GM23338 (cell line): Measurements from ENCODE around the gene MRM2. TPM values are rescaled to one million over a fixed set of nuclear protein-coding genes. Genes with fewer than 3 reads are reported as not detected.

Experiments
- ATAC-seq: fragments of 200-7000 bp; cut with Tn5 transposase; 3 replicates; pipeline ENCODE4 v1.9.1; 2020
- DNase-seq: peaks from one replicate; pipeline ENCODE4 v3.0.0-alpha.2; 2015; ENCODE audit warnings: low spot score
- H2AFZ ChIP-seq: fragments of 200-600 bp; sonication (generic); 2 replicates; pipeline ENCODE4 v1.8.0; 2016; ENCODE audit warnings: antibody characterized with exemption, mild to moderate bottlenecking, moderate library complexity
- H3F3A ChIP-seq: fragments of 200-600 bp; sonication (generic); replicated peaks from 2 replicates; pipeline ENCODE4 v1.8.0; 2017; ENCODE audit warnings: antibody characterized with exemption, mixed run types, low read depth
- H3K27ac ChIP-seq: fragments of 200-600 bp; sonication (generic); 2 replicates; pipeline ENCODE4 v1.6.1; 2016; ENCODE audit warnings: low read depth
- H3K27me3 ChIP-seq: fragments of 200-600 bp; sonication (generic); 2 replicates; pipeline ENCODE4 v1.8.0; 2016; ENCODE audit warnings: mild to moderate bottlenecking, mixed run types, moderate library complexity; ENCODE audit not compliant: insufficient read depth
- H3K36me3 ChIP-seq: fragments of 200-600 bp; sonication (generic); 2 replicates; pipeline ENCODE4 v1.8.0; 2016; ENCODE audit warnings: mild to moderate bottlenecking; ENCODE audit not compliant: insufficient read depth
- H3K4me1 ChIP-seq: fragments of 200-600 bp; sonication (generic); 2 replicates; pipeline ENCODE4 v1.8.0; 2016; ENCODE audit warnings: mild to moderate bottlenecking, moderate library complexity; ENCODE audit not compliant: insufficient read depth
- H3K4me2 ChIP-seq: fragments of 200-600 bp; sonication (generic); 2 replicates; pipeline ENCODE4 v1.7.1; 2017; ENCODE audit warnings: mixed run types
- H3K4me3 ChIP-seq: fragments of 200-600 bp; sonication (generic); 2 replicates; pipeline ENCODE4 v1.6.1; 2016; ENCODE audit warnings: mixed run types
- H3K79me2 ChIP-seq: fragments of 200-600 bp; sonication (generic); replicated peaks from 2 replicates; pipeline ENCODE4 v1.8.0; 2017; ENCODE audit warnings: mild to moderate bottlenecking; ENCODE audit not compliant: insufficient read depth
- H3K9me2 ChIP-seq: fragments of 200-600 bp; sonication (generic); 2 replicates; pipeline ENCODE4 v1.8.0; 2017; ENCODE audit not compliant: insufficient read depth
- H4K20me1 ChIP-seq: fragments of 200-600 bp; sonication (generic); replicated peaks from 2 replicates; pipeline ENCODE4 v1.8.0; 2017; ENCODE audit warnings: mild to moderate bottlenecking; ENCODE audit not compliant: insufficient read depth
- H3K27ac Mint-ChIP-seq: 2 replicates; pipeline ENCODE4 v1.8.0; 2020; ENCODE audit warnings: inconsistent platforms, mild to moderate bottlenecking, moderate library complexity, mixed read lengths
- H3K27me3 Mint-ChIP-seq: 3 replicates; pipeline ENCODE4 v1.8.0; 2022; ENCODE audit warnings: low read depth, mild to moderate bottlenecking, moderate library complexity, mixed read lengths, inconsistent platforms; ENCODE audit not compliant: insufficient read depth, poor library complexity
- H3K36me3 Mint-ChIP-seq: 3 replicates; pipeline ENCODE4 v1.8.0; 2021; ENCODE audit warnings: low read depth, mild to moderate bottlenecking, inconsistent platforms, moderate library complexity, mixed read lengths
- H3K4me1 Mint-ChIP-seq: 3 replicates; pipeline ENCODE4 v1.8.0; 2020; ENCODE audit warnings: mild to moderate bottlenecking, inconsistent platforms, mixed read lengths
- H3K4me3 Mint-ChIP-seq: 3 replicates; pipeline ENCODE4 v1.8.0; 2021; ENCODE audit warnings: moderate library complexity, mild to moderate bottlenecking, inconsistent platforms, mixed read lengths
- H3K9me3 Mint-ChIP-seq: 3 replicates; pipeline ENCODE4 v1.8.0; 2020; ENCODE audit warnings: moderate library complexity, mild to moderate bottlenecking, inconsistent platforms, mixed read lengths
- CREB1 ChIP-seq: fragments of 250-450 bp; sonication (Bioruptor Pico); IDR thresholded peaks from 2 replicates; pipeline ENCODE4 v1.5.0; 2020; ENCODE audit warnings: low read depth, mild to moderate bottlenecking, moderate library complexity
- EZH2 ChIP-seq: fragments of 200-600 bp; sonication (generic); IDR thresholded peaks from one replicate; pipeline ENCODE4 v1.8.0; 2017; ENCODE audit warnings: antibody characterized with exemption, mild to moderate bottlenecking, low read depth; ENCODE audit not compliant: unreplicated experiment
- EZH2phosphoT487 ChIP-seq: fragments of 200-600 bp; sonication (generic); IDR thresholded peaks from one replicate; pipeline ENCODE4 v1.8.1; 2018; ENCODE audit warnings: antibody characterized with exemption; ENCODE audit not compliant: unreplicated experiment
- JUNB ChIP-seq: IDR thresholded peaks from one replicate; pipeline ENCODE4 v1.6.1; 2016; ENCODE audit warnings: antibody characterized with exemption; ENCODE audit not compliant: unreplicated experiment
- NANOG ChIP-seq: IDR thresholded peaks from 2 replicates; pipeline ENCODE4 v1.6.1; 2016; ENCODE audit warnings: antibody characterized with exemption, borderline replicate concordance
- POLR2AphosphoS5 ChIP-seq: IDR thresholded peaks from 2 replicates; pipeline ENCODE4 v1.6.1; 2016; ENCODE audit warnings: antibody characterized with exemption, low read depth
- STAT1 ChIP-seq: IDR thresholded peaks from one replicate; pipeline ENCODE4 v1.6.1; 2016; ENCODE audit warnings: antibody characterized with exemption; ENCODE audit not compliant: unreplicated experiment
- ZNF114 ChIP-seq: fragments of 250-450 bp; sonication (Bioruptor Pico); IDR thresholded peaks from 2 replicates; pipeline ENCODE4 v1.5.0; 2020; ENCODE audit warnings: mild to moderate bottlenecking, moderate library complexity
- polyA plus RNA-seq: library from polyadenylated mRNA; unstranded; fragments of >200 nt; fragmentation: Nextera tagmentation; extraction: Ambion mirVana; gene quantifications from 2 replicates; pipeline ENCODE4 v1.2.1, GENCODE V29; 2016
- total RNA-seq: library from RNA; depleted of rRNA; stranded (reverse); fragments of >200 nt; shearing (Covaris generic); gene quantifications from 2 replicates; pipeline ENCODE4 v1.2.3, GENCODE V29; 2014
- TF ChIP-seq, protein P1 (sequence below): IDR thresholded peaks from one replicate; pipeline ENCODE4 v1.6.1; 2018; ENCODE audit warnings: antibody characterized with exemption; ENCODE audit not compliant: unreplicated experiment
- TF ChIP-seq, protein P2 (sequence below): IDR thresholded peaks from 2 replicates; pipeline ENCODE4 v1.6.1; 2016; ENCODE audit warnings: antibody characterized with exemption
- TF ChIP-seq, protein P3 (sequence below), 2 experiments: fragments of 200-600 bp in 1 of 2; sonication (generic) in 1 of 2; conservative IDR thresholded peaks; 2 replicates each; pipeline versions ENCODE4 v1.5.1 to v1.6.1; 2016 to 2017; ENCODE audit warnings: antibody characterized with exemption in 2 of 2, low read depth in 2 of 2, mild to moderate bottlenecking in 2 of 2, moderate library complexity in 1 of 2

Gene MRM2
- total and polyA plus RNA-seq, 2 experiments from 2014 or later, result 30.0 to 37.8 TPM

DNA sequence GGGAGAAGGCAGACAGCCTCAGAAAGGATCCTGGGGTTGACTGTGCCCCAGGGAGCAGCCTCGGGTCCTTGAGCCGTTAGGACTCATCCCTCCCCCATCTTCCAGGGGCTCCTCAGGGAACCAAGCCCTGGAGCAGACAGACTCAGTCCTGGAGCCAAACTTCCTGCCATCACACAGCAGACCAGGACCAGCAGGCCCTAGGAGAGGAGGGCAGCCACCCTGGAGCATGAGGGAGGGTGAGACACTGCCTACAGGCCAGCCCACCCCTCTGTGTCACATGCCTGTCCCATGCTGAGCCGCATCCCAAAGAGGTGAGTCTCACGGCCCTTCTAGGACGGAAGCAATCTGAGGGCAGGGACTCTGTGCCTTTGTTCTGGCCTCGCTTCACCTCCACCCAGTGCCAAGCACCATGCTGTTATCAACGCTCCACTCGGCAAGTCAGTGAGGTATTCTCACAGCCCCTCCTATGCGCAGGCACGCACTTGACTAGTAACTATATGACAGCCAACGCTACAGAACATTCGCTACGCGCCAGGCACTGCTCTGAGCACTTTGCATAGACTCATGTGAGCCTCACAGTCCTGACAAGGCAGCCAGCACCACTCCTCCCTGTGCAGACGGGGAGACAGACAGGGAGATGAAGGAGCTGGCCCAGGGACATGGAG is 28.3 kb downstream of the MRM2 start (continued):
- TF ChIP-seq, protein P1, sequence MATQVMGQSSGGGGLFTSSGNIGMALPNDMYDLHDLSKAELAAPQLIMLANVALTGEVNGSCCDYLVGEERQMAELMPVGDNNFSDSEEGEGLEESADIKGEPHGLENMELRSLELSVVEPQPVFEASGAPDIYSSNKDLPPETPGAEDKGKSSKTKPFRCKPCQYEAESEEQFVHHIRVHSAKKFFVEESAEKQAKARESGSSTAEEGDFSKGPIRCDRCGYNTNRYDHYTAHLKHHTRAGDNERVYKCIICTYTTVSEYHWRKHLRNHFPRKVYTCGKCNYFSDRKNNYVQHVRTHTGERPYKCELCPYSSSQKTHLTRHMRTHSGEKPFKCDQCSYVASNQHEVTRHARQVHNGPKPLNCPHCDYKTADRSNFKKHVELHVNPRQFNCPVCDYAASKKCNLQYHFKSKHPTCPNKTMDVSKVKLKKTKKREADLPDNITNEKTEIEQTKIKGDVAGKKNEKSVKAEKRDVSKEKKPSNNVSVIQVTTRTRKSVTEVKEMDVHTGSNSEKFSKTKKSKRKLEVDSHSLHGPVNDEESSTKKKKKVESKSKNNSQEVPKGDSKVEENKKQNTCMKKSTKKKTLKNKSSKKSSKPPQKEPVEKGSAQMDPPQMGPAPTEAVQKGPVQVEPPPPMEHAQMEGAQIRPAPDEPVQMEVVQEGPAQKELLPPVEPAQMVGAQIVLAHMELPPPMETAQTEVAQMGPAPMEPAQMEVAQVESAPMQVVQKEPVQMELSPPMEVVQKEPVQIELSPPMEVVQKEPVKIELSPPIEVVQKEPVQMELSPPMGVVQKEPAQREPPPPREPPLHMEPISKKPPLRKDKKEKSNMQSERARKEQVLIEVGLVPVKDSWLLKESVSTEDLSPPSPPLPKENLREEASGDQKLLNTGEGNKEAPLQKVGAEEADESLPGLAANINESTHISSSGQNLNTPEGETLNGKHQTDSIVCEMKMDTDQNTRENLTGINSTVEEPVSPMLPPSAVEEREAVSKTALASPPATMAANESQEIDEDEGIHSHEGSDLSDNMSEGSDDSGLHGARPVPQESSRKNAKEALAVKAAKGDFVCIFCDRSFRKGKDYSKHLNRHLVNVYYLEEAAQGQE, result no peak
- TF ChIP-seq STAT1, result no peak

DNA sequence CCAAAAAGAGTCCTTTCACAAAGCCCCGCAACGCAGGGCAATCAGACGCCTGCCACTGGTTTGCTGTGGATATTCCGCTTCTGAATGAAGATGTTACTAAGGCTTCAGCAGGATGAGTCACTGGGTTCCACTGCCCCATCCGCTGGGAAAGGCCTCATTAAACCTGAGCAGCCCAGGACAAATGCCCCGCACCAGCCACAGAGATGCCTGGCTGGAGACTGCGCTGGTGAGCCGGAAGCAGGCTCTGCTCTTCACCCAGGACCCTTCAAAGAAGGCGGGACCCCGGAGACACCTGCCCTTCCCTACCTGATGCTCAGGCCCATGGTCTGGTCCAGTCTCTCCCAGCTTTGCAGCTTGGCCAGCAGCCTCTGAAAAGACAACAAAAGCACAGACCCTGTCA is 29.1 kb downstream of the MRM2 start:
- Mint-ChIP-seq H3K27ac (no peak overlapping the region), H3K9me3 (no peaks in the 10 kb centered on the region), H3K4me1 (no peaks in the 10 kb centered on the region), H3K4me3 (no peak overlapping the region), H3K27me3 (peaks cover 5% of the 10 kb centered on the region), H3K36me3 (peaks cover 82% of the 10 kb centered on the region)
- H4K20me1 ChIP-seq, result 0 out of 2 replicates have a peak, but pooled peaks cover 4% of the 10 kb centered on the region
- H3K9me2 ChIP-seq, result no peaks in the 10 kb centered on the region
- H2AFZ ChIP-seq, result no peak overlapping the region
- TF ChIP-seq ZNF114 (CRISPR knock-in tag), result no peak
- TF ChIP-seq, protein P2, sequence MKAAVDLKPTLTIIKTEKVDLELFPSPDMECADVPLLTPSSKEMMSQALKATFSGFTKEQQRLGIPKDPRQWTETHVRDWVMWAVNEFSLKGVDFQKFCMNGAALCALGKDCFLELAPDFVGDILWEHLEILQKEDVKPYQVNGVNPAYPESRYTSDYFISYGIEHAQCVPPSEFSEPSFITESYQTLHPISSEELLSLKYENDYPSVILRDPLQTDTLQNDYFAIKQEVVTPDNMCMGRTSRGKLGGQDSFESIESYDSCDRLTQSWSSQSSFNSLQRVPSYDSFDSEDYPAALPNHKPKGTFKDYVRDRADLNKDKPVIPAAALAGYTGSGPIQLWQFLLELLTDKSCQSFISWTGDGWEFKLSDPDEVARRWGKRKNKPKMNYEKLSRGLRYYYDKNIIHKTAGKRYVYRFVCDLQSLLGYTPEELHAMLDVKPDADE, result no peak
- no peak for TF ChIP-seq POLR2AphosphoS5
- no peak for TF ChIP-seq STAT1
- no peak for TF ChIP-seq CREB1
- TF ChIP-seq, protein P3, sequence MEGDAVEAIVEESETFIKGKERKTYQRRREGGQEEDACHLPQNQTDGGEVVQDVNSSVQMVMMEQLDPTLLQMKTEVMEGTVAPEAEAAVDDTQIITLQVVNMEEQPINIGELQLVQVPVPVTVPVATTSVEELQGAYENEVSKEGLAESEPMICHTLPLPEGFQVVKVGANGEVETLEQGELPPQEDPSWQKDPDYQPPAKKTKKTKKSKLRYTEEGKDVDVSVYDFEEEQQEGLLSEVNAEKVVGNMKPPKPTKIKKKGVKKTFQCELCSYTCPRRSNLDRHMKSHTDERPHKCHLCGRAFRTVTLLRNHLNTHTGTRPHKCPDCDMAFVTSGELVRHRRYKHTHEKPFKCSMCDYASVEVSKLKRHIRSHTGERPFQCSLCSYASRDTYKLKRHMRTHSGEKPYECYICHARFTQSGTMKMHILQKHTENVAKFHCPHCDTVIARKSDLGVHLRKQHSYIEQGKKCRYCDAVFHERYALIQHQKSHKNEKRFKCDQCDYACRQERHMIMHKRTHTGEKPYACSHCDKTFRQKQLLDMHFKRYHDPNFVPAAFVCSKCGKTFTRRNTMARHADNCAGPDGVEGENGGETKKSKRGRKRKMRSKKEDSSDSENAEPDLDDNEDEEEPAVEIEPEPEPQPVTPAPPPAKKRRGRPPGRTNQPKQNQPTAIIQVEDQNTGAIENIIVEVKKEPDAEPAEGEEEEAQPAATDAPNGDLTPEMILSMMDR (conservative IDR thresholded peaks at IDR 0.05; ENCODE audit: low read depth in 2 of 2), result no peak
- no peak for TF ChIP-seq EZH2phosphoT487
- no peak for TF ChIP-seq EZH2
- TF ChIP-seq JUNB, result no peak
- TF ChIP-seq NANOG, result no peak
- H3F3A ChIP-seq, result no peaks in the 10 kb centered on the region
- H3K79me2 ChIP-seq, result no peaks in the 10 kb centered on the region; the same call in 1 of the 2 replicates
- peaks cover 18% of the 10 kb centered on the region for H3K36me3 ChIP-seq
- ATAC-seq, result no peak
- H3K4me3 ChIP-seq, result no peak overlapping the region
- H3K4me2 ChIP-seq, result no peak overlapping the region
- H3K27me3 ChIP-seq, result no peaks in the 10 kb centered on the region
- H3K4me1 ChIP-seq, result no peaks in the 10 kb centered on the region
- DNase-seq, result no peak
- no peak overlapping the region for H3K27ac ChIP-seq
